PFSK-1 (cell line): ENCODE measurements around the gene SERPINI1.

Experiments
- POLR2AphosphoS5 ChIP-seq: IDR thresholded peaks from 2 replicates; pipeline ENCODE4 v1.6.1; 2012; ENCODE audit warnings: low read depth, mild to moderate bottlenecking, control low read depth, low read length, moderate library complexity
- TF ChIP-seq, protein P1 (sequence below), 2 experiments: IDR thresholded peaks; 2 replicates each; pipeline versions ENCODE4 v1.6.1 to v1.8.0; 2011 to 2012; ENCODE audit warnings: low read depth in 2 of 2, low read length in 2 of 2, control low read depth in 1 of 2, inconsistent platforms in 1 of 2, mild to moderate bottlenecking in 1 of 2, moderate library complexity in 1 of 2; ENCODE audit not compliant: insufficient read depth in 1 of 2

GRCh38 chr3:167761302-167761701 is 25.8 kb downstream of the SERPINI1 start:
- no peak for TF ChIP-seq POLR2AphosphoS5
- TF ChIP-seq, protein P1, sequence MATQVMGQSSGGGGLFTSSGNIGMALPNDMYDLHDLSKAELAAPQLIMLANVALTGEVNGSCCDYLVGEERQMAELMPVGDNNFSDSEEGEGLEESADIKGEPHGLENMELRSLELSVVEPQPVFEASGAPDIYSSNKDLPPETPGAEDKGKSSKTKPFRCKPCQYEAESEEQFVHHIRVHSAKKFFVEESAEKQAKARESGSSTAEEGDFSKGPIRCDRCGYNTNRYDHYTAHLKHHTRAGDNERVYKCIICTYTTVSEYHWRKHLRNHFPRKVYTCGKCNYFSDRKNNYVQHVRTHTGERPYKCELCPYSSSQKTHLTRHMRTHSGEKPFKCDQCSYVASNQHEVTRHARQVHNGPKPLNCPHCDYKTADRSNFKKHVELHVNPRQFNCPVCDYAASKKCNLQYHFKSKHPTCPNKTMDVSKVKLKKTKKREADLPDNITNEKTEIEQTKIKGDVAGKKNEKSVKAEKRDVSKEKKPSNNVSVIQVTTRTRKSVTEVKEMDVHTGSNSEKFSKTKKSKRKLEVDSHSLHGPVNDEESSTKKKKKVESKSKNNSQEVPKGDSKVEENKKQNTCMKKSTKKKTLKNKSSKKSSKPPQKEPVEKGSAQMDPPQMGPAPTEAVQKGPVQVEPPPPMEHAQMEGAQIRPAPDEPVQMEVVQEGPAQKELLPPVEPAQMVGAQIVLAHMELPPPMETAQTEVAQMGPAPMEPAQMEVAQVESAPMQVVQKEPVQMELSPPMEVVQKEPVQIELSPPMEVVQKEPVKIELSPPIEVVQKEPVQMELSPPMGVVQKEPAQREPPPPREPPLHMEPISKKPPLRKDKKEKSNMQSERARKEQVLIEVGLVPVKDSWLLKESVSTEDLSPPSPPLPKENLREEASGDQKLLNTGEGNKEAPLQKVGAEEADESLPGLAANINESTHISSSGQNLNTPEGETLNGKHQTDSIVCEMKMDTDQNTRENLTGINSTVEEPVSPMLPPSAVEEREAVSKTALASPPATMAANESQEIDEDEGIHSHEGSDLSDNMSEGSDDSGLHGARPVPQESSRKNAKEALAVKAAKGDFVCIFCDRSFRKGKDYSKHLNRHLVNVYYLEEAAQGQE (IDR thresholded peaks at IDR 0.05; ENCODE audit: insufficient read depth in 1 of 2, low read depth in 2 of 2, low read length in 2 of 2), result no peak
